ENCODE results near the gene MGST2. TPM values are rescaled to one million over a fixed set of nuclear protein-coding genes. Genes with fewer than 3 reads are reported as not detected.
A peak's percentile ranks its signal among the peaks of the same experiment; 100 is the strongest.

Gene MGST2
- total RNA-seq, 3 donors from 2014 or later (not counting 1 experiment from before 2014, with no cell fraction given): 7.8 to 17.0 (median 10.9) TPM

DNA sequence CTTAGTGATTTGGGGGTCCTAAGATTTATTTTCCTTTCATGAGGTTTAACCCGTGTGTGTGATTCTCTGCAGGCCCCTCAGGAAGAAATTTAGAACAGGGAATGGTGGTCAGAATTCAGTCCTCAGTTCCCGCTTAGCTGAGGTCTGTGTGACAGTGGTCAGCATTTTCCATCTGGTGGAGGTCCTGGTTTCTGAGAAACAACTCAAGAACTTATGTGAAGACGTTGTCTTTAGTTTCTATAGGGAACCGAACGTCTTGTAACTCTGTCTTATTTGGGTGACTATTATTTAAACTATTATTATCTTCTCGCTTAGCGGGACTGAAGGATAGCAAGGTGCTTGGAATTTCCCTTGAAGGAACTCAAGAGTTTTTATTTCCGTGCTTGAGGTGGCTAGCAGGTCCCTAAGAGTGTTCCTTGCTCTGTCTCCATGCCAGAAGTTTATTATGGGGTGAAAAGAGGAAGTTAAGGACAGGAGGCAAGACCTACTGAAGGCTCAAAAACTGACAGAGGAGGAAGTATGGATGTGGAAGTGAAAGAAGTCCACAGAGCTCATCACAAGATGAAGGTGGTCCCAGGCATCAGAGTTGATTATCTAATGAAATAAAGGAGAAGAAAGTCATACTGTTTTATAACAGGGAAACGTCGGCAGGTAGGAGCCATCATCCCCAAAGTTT, 9.4 kb downstream of the MGST2 start:
- Histone ChIP-seq H3K27ac (ENCODE audit: low read length) (no peak overlapping the region), H3K9me3 (ENCODE audit: control insufficient read depth, insufficient read depth, low read length) (no peaks in the 10 kb centered on the region), H3K4me1 (ENCODE audit: control insufficient read depth, insufficient read depth, low read length) (no peaks in the 10 kb centered on the region), H3K27me3 (ENCODE audit: control insufficient read depth, insufficient read depth, low read length) (no peaks in the 10 kb centered on the region), H3K36me3 (ENCODE audit: control insufficient read depth, insufficient read depth, low read length) (peaks cover 4% of the 10 kb centered on the region), H3K4me3 (ENCODE audit: low read length) (no peak overlapping the region)
- ATAC-seq: peak in 1 of 3 donors; percentile 44
- no peaks in the 10 kb centered on the region for H3K36me3 Mint-ChIP-seq
- no peak overlapping the region for H3K4me3 Mint-ChIP-seq
- no peak for DNase-seq
- peaks cover 5 to 22% of the 10 kb centered on the region in 2 donors for H3K4me1 Mint-ChIP-seq
- H3K9me3 Mint-ChIP-seq: no peaks in the 10 kb centered on the region
- TF ChIP-seq, protein P1, sequence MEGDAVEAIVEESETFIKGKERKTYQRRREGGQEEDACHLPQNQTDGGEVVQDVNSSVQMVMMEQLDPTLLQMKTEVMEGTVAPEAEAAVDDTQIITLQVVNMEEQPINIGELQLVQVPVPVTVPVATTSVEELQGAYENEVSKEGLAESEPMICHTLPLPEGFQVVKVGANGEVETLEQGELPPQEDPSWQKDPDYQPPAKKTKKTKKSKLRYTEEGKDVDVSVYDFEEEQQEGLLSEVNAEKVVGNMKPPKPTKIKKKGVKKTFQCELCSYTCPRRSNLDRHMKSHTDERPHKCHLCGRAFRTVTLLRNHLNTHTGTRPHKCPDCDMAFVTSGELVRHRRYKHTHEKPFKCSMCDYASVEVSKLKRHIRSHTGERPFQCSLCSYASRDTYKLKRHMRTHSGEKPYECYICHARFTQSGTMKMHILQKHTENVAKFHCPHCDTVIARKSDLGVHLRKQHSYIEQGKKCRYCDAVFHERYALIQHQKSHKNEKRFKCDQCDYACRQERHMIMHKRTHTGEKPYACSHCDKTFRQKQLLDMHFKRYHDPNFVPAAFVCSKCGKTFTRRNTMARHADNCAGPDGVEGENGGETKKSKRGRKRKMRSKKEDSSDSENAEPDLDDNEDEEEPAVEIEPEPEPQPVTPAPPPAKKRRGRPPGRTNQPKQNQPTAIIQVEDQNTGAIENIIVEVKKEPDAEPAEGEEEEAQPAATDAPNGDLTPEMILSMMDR (IDR thresholded peaks at IDR 0.05): no peak
- no peak overlapping the region for H3K27ac Mint-ChIP-seq
- no peaks in the 10 kb centered on the region for H3K27me3 Mint-ChIP-seq (ENCODE audit: low read depth in 2 of 2)
- intact Hi-C loops (cut with micrococcal nuclease): no loop called here
- 77% methylated on average over 9 of the region's 10 CpGs for WGBS (ENCODE audit: insufficient coverage)

DNA sequence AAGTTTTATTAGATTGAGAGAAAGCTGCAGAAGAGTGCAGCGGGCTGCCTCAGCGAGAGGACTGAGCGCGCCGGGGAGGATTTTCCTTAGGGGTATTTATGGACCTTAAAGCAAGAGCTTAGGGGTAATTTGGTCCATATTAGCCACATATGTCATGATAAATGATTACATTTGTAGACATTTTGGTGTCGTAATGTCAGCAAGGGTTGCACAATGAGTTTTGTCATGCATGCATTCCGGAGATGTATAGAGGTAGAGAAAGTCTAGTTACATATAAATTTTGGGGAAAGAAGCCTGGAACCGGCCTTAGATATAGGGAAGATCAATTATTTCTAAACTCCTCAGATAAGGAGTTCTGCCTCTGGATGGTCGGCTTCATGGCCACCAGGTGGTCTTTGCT, 10.0 kb downstream of the MGST2 start:
- H3K4me3 ChIP-seq (ENCODE audit: low read length): no peak overlapping the region
- ATAC-seq: no peak
- DNase-seq: no peak
- H3K27me3 ChIP-seq (ENCODE audit: control insufficient read depth, insufficient read depth, low read length): no peaks in the 10 kb centered on the region
- H3K4me1 ChIP-seq (ENCODE audit: control insufficient read depth, insufficient read depth, low read length): no peaks in the 10 kb centered on the region
- H3K27ac ChIP-seq (ENCODE audit: low read length): no peak overlapping the region
- H3K36me3 Mint-ChIP-seq: peaks cover 6% of the 10 kb centered on the region
- H3K4me1 Mint-ChIP-seq: peaks cover 0 to 18% of the 10 kb centered on the region in 2 donors
- intact Hi-C loops (cut with micrococcal nuclease): no loop called here
- H3K9me3 ChIP-seq (ENCODE audit: control insufficient read depth, insufficient read depth, low read length): no peaks in the 10 kb centered on the region
- peaks cover 4% of the 10 kb centered on the region for H3K36me3 ChIP-seq (ENCODE audit: control insufficient read depth, insufficient read depth, low read length)
- no peaks in the 10 kb centered on the region for H3K27me3 Mint-ChIP-seq (ENCODE audit: low read depth in 2 of 2)
- TF ChIP-seq, protein P1 (IDR thresholded peaks at IDR 0.05): no peak
- no peaks in the 10 kb centered on the region for H3K9me3 Mint-ChIP-seq
- no peak overlapping the region for H3K4me3 Mint-ChIP-seq
- no peak overlapping the region for H3K27ac Mint-ChIP-seq
- over 99% methylated on average over 9 of the region's 9 CpGs for WGBS (ENCODE audit: insufficient coverage)

DNA sequence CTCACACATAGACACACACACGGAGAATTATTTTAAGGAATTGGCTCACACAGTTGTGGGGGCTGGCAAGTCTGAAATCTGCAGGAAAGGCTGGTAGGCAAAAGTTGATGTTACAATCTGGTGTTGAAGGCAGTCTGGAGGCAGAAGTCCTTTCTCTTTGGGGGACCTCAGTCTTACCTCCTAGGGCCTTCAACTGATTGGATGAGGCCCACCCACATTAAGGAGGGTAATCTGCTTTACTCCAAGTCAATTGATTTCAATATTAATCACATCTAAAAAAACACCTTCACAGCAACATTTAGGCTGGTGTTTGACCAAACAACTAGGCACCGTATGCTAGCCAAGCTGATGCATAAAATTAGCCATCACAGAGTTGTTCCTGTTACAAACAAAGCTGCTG, 10.7 kb downstream of the MGST2 start:
- Histone ChIP-seq H3K36me3 (ENCODE audit: control insufficient read depth, insufficient read depth, low read length) (peaks cover 4% of the 10 kb centered on the region), H3K9me3 (ENCODE audit: control insufficient read depth, insufficient read depth, low read length) (no peaks in the 10 kb centered on the region), H3K27ac (ENCODE audit: low read length) (no peak overlapping the region), H3K4me3 (ENCODE audit: low read length) (no peak overlapping the region), H3K4me1 (ENCODE audit: control insufficient read depth, insufficient read depth, low read length) (no peaks in the 10 kb centered on the region), H3K27me3 (ENCODE audit: control insufficient read depth, insufficient read depth, low read length) (no peaks in the 10 kb centered on the region)
- intact Hi-C loops (cut with micrococcal nuclease): no loop called here
- 100% methylated on average over 1 of the region's 2 CpGs for WGBS (ENCODE audit: insufficient coverage)
- H3K4me1 Mint-ChIP-seq: peaks cover 0 to 14% of the 10 kb centered on the region in 2 donors
- H3K9me3 Mint-ChIP-seq: no peaks in the 10 kb centered on the region
- no peaks in the 10 kb centered on the region for H3K27me3 Mint-ChIP-seq (ENCODE audit: low read depth in 2 of 2)
- TF ChIP-seq, protein P1 (IDR thresholded peaks at IDR 0.05): no peak
- no peak for DNase-seq
- H3K36me3 Mint-ChIP-seq: peaks cover 7% of the 10 kb centered on the region
- no peak overlapping the region for H3K27ac Mint-ChIP-seq
- no peak for ATAC-seq
- H3K4me3 Mint-ChIP-seq: no peak overlapping the region
